Neural progenitor cell (in vitro differentiated cells): ENCODE results near the gene SPSB1. TPM values are rescaled to one million over a fixed set of nuclear protein-coding genes. Genes with fewer than 3 reads are reported as not detected.

Source experiments
- DNase-seq: peaks from one replicate; pipeline ENCODE4 v3.0.0-alpha.2; 2016; ENCODE audit warnings: low spot score
- H2AFZ ChIP-seq: fragments of 200-600 bp; sonication (generic); replicated peaks from 2 replicates; pipeline ENCODE4 v1.6.1; 2016; ENCODE audit warnings: antibody characterized with exemption
- H3F3A ChIP-seq: fragments of 200-600 bp; sonication (generic); 2 replicates; pipeline ENCODE4 v1.6.1; 2016; ENCODE audit warnings: antibody characterized with exemption, low read depth
- H3K27ac ChIP-seq: fragments of 200-600 bp; sonication (generic); 2 replicates; pipeline ENCODE4 v1.5.1; 2016; ENCODE audit warnings: mild to moderate bottlenecking
- H3K27me3 ChIP-seq: fragments of 200-600 bp; sonication (generic); 2 replicates; pipeline ENCODE4 v1.6.1; 2016; ENCODE audit warnings: mild to moderate bottlenecking, moderate library complexity
- H3K36me3 ChIP-seq: fragments of 200-600 bp; sonication (generic); 2 replicates; pipeline ENCODE4 v1.5.1; 2016
- H3K4me1 ChIP-seq: fragments of 200-600 bp; sonication (generic); 2 replicates; pipeline ENCODE4 v1.6.1; 2016; ENCODE audit warnings: mixed run types
- H3K4me2 ChIP-seq: fragments of 200-600 bp; sonication (generic); 2 replicates; pipeline ENCODE4 v1.6.1; 2016
- H3K4me3 ChIP-seq: fragments of 200-600 bp; sonication (generic); 2 replicates; pipeline ENCODE4 v1.5.1; 2016
- H3K79me2 ChIP-seq: fragments of 200-600 bp; sonication (generic); 2 replicates; pipeline ENCODE4 v1.6.1; 2016; ENCODE audit warnings: low read depth
- H3K9ac ChIP-seq: fragments of 200-600 bp; sonication (generic); 2 replicates; pipeline ENCODE4 v1.6.1; 2016
- H3K9me3 ChIP-seq: fragments of 200-600 bp; sonication (generic); 2 replicates; pipeline ENCODE4 v1.5.1; 2016; ENCODE audit warnings: low read depth
- H4K20me1 ChIP-seq: fragments of 200-600 bp; sonication (generic); 2 replicates; pipeline ENCODE4 v1.6.1; 2016; ENCODE audit warnings: low read depth
- H3K27ac Mint-ChIP-seq: 3 replicates; pipeline ENCODE4 v1.8.0; 2021; ENCODE audit warnings: mixed read lengths
- H3K27me3 Mint-ChIP-seq: 2 replicates; pipeline ENCODE4 v1.8.0; 2022; ENCODE audit warnings: low read depth, mild to moderate bottlenecking, inconsistent platforms, moderate library complexity, mixed read lengths; ENCODE audit not compliant: insufficient read depth
- H3K36me3 Mint-ChIP-seq: 3 replicates; pipeline ENCODE4 v1.8.0; 2021; ENCODE audit warnings: mixed read lengths
- H3K4me1 Mint-ChIP-seq: 3 replicates; pipeline ENCODE4 v1.8.0; 2021; ENCODE audit warnings: mixed read lengths
- H3K4me3 Mint-ChIP-seq: 3 replicates; pipeline ENCODE4 v1.8.0; 2021; ENCODE audit warnings: mild to moderate bottlenecking, moderate library complexity, mixed read lengths
- H3K9me3 Mint-ChIP-seq: 3 replicates; pipeline ENCODE4 v1.8.0; 2020; ENCODE audit warnings: mixed read lengths
- CTCF ChIP-seq: fragments of 200-600 bp; sonication (generic); IDR thresholded peaks from 2 replicates; pipeline ENCODE4 v1.5.1; 2017; ENCODE audit warnings: antibody characterized with exemption, mild to moderate bottlenecking
- EZH2 ChIP-seq: fragments of 200-600 bp; sonication (generic); IDR thresholded peaks from 2 replicates; pipeline ENCODE4 v1.6.1; 2017; ENCODE audit warnings: antibody characterized with exemption, mild to moderate bottlenecking, moderate library complexity
- EZH2phosphoT487 ChIP-seq: fragments of 200-600 bp; sonication (generic); IDR thresholded peaks from 2 replicates; pipeline ENCODE4 v1.6.1; 2017; ENCODE audit warnings: antibody characterized with exemption
- total RNA-seq: library from RNA; depleted of rRNA; stranded (reverse); fragments of >200 nt; gene quantifications from 2 replicates; pipeline ENCODE4 v1.2.3, GENCODE V29; 2015; ENCODE audit warnings: low replicate concordance

The SPSB1 gene
- total RNA-seq, 1 donor from 2014 or later: 2.8 TPM

GRCh38 chr1:9397047-9397446 lies 104.4 kb downstream of the SPSB1 start:
- no peak overlapping the region for H3K4me3 Mint-ChIP-seq
- peaks cover 13% of the 10 kb centered on the region for H3K9me3 Mint-ChIP-seq
- peaks cover 3% of the 10 kb centered on the region for H3K36me3 Mint-ChIP-seq
- Histone ChIP-seq H2AFZ (no peak overlapping the region), H3K27me3 (no peaks in the 10 kb centered on the region), H3F3A (peaks cover 7% of the 10 kb centered on the region), H3K79me2 (no peaks in the 10 kb centered on the region), H4K20me1 (no peaks in the 10 kb centered on the region), H3K9me3 (no peaks in the 10 kb centered on the region), H3K4me1 (peaks cover 14% of the 10 kb centered on the region), H3K4me3 (no peak overlapping the region), H3K9ac (no peak overlapping the region), H3K4me2 (no peak overlapping the region), H3K27ac (no peak overlapping the region), H3K36me3 (no peaks in the 10 kb centered on the region)
- no peak for DNase-seq
- H3K4me1 Mint-ChIP-seq: peaks cover 15% of the 10 kb centered on the region
- H3K27me3 Mint-ChIP-seq: peaks cover 13% of the 10 kb centered on the region
- H3K27ac Mint-ChIP-seq: no peak overlapping the region
- no peak for TF ChIP-seq EZH2phosphoT487
- TF ChIP-seq CTCF: no peak
- TF ChIP-seq EZH2: no peak

- Mint-ChIP-seq H3K36me3 (peaks cover 3% of the 10 kb centered on the region), H3K27ac (no peak overlapping the region), H3K9me3 (peaks cover 12% of the 10 kb centered on the region), H3K27me3 (peaks cover 12% of the 10 kb centered on the region), H3K4me3 (no peak overlapping the region), H3K4me1 (peaks cover 18% of the 10 kb centered on the region)
- H2AFZ ChIP-seq: no peak overlapping the region
- no peak overlapping the region for H3K4me2 ChIP-seq
- no peaks in the 10 kb centered on the region for H3K9me3 ChIP-seq
- DNase-seq: no peak
- peaks cover 14% of the 10 kb centered on the region for H3K4me1 ChIP-seq
- H3K79me2 ChIP-seq: no peaks in the 10 kb centered on the region
- no peaks in the 10 kb centered on the region for H4K20me1 ChIP-seq
- no peak overlapping the region for H3K27ac ChIP-seq
- H3K4me3 ChIP-seq: no peak overlapping the region
- no peaks in the 10 kb centered on the region for H3K27me3 ChIP-seq
- peaks cover 7% of the 10 kb centered on the region for H3F3A ChIP-seq
- H3K9ac ChIP-seq: no peak overlapping the region
- no peak for TF ChIP-seq EZH2
- no peak for TF ChIP-seq EZH2phosphoT487
- TF ChIP-seq CTCF: no peak
- H3K36me3 ChIP-seq: no peaks in the 10 kb centered on the region
These were observed 105.4 kb downstream of the SPSB1 start for GRCh38 chr1:9397997-9398526.

GRCh38 chr1:9399510-9400424 lies 107.1 kb downstream of the SPSB1 start:
- peaks cover 12% of the 10 kb centered on the region for H3K27me3 Mint-ChIP-seq
- no peaks in the 10 kb centered on the region for H4K20me1 ChIP-seq
- H3K27ac Mint-ChIP-seq: peak overlapping the region; percentile 33
- no peaks in the 10 kb centered on the region for H3K79me2 ChIP-seq
- H3K4me1 Mint-ChIP-seq: peaks cover 18% of the 10 kb centered on the region
- H3K36me3 ChIP-seq: no peaks in the 10 kb centered on the region
- DNase-seq: no peak
- H3K36me3 Mint-ChIP-seq: peaks cover 3% of the 10 kb centered on the region
- no peak overlapping the region for H3K9ac ChIP-seq
- no peak for TF ChIP-seq EZH2
- no peak for TF ChIP-seq CTCF
- no peak for TF ChIP-seq EZH2phosphoT487
- H3K4me1 ChIP-seq: peaks cover 14% of the 10 kb centered on the region
- peaks cover 7% of the 10 kb centered on the region for H3F3A ChIP-seq
- no peak overlapping the region for H3K27ac ChIP-seq
- H3K4me3 Mint-ChIP-seq: no peak overlapping the region
- no peak overlapping the region for H3K4me2 ChIP-seq
- no peaks in the 10 kb centered on the region for H3K27me3 ChIP-seq
- H3K4me3 ChIP-seq: no peak overlapping the region
- peaks cover 6% of the 10 kb centered on the region for H3K9me3 Mint-ChIP-seq
- no peaks in the 10 kb centered on the region for H3K9me3 ChIP-seq
- H2AFZ ChIP-seq: no peak overlapping the region
